GM15510 (cell line): ENCODE results near the gene GRAMD4.

ENCODE experiments used
- POLR2A ChIP-seq: IDR thresholded peaks from 3 replicates; pipeline ENCODE4 v1.6.1; 2011; ENCODE audit warnings: borderline replicate concordance; ENCODE audit not compliant: insufficient read length; ENCODE audit errors: extremely low read depth

Gene GRAMD4

GRCh38 chr22:46632646-46633249, 12.6 kb downstream of the GRAMD4 start:
- TF ChIP-seq POLR2A = no peak

GRCh38 chr22:46633334-46633890, 13.2 kb downstream of the GRAMD4 start:
- no peak for TF ChIP-seq POLR2A

- no peak for TF ChIP-seq POLR2A
These were observed 14.0 kb downstream of the GRAMD4 start for GRCh38 chr22:46634011-46634699.

- no peak for TF ChIP-seq POLR2A
These were observed 15.6 kb downstream of the GRAMD4 start for GRCh38 chr22:46635756-46636155.

- no peak for TF ChIP-seq POLR2A
These were observed 16.2 kb downstream of the GRAMD4 start for GRCh38 chr22:46636221-46637002.

- TF ChIP-seq POLR2A = no peak
These were observed 17.8 kb downstream of the GRAMD4 start for GRCh38 chr22:46637711-46638600.

- no peak for TF ChIP-seq POLR2A
These were observed 18.6 kb downstream of the GRAMD4 start for GRCh38 chr22:46638601-46639431.

- TF ChIP-seq POLR2A = no peak
These were observed 19.7 kb downstream of the GRAMD4 start for GRCh38 chr22:46639843-46640242.

- TF ChIP-seq POLR2A = no peak
These were observed 20.3 kb downstream of the GRAMD4 start for GRCh38 chr22:46640293-46641055.

GRCh38 chr22:46641811-46642266, 21.7 kb downstream of the GRAMD4 start:
- TF ChIP-seq POLR2A = no peak

- TF ChIP-seq POLR2A = no peak
These were observed 26.5 kb downstream of the GRAMD4 start for GRCh38 chr22:46646531-46647215.
